ENCODE data around the gene SERPINA3. TPM values are rescaled to one million over a fixed set of nuclear protein-coding genes. Genes with fewer than 3 reads are reported as not detected.

SERPINA3 gene
- total and polyA plus RNA-seq, 2 donors (not counting 1 experiment from before 2014, with no cell fraction given) = 0.47 to 0.50 TPM

- no peak overlapping the region for H3K9ac ChIP-seq (ENCODE audit: insufficient read depth, low read length)
- no peaks in the 10 kb centered on the region for H3K36me3 ChIP-seq (ENCODE audit: control insufficient read depth, insufficient read depth, low read length)
- H3K27ac ChIP-seq (ENCODE audit: insufficient read depth, low read length) = no peak overlapping the region
- no peaks in the 10 kb centered on the region for H3K4me1 ChIP-seq (ENCODE audit: control insufficient read depth, extremely low read depth, insufficient read depth, low read length)
- H3K9me3 ChIP-seq (ENCODE audit: control insufficient read depth, insufficient read depth, low read depth, low read length) = no peaks in the 10 kb centered on the region
- H2AFZ ChIP-seq (ENCODE audit: low read length) = no peak overlapping the region
- H4K20me1 ChIP-seq (ENCODE audit: control insufficient read depth, extremely low read depth, insufficient read depth, low read length) = no peaks in the 10 kb centered on the region
- H3K4me2 ChIP-seq (ENCODE audit: extremely low read depth, insufficient read depth, low read length) = no peak overlapping the region
- DNase-seq (ENCODE audit: low read depth in 2 of 2) = no peak
- H3K4me3 ChIP-seq (replicated peaks in 1 of 4; ENCODE audit: control extremely low read depth in 1 of 4, insufficient read depth in 1 of 4, low read depth in 3 of 4, low read length in 4 of 4) = no peak overlapping the region
- no peaks in the 10 kb centered on the region for H3K27me3 ChIP-seq (ENCODE audit: control insufficient read depth, insufficient read depth, low read length)
- TF ChIP-seq EZH2 (IDR thresholded peaks at IDR 0.05; ENCODE audit: low read length, missing control alignments) (no peak), CTCF (conservative IDR thresholded peaks at IDR 0.05 in 1 of 2, IDR thresholded peaks at IDR 0.05 in 1 of 2; ENCODE audit: low read depth in 1 of 2, low read length in 2 of 2) (no peak)
- H3K79me2 ChIP-seq (ENCODE audit: control insufficient read depth, insufficient read depth, low read length) = no peaks in the 10 kb centered on the region
Measured at GRCh38 chr14:94631050-94631449, 18.9 kb downstream of the SERPINA3 start.

- Histone ChIP-seq H3K4me2 (ENCODE audit: extremely low read depth, insufficient read depth, low read length) (no peak overlapping the region), H2AFZ (ENCODE audit: low read length) (no peak overlapping the region), H4K20me1 (ENCODE audit: control insufficient read depth, extremely low read depth, insufficient read depth, low read length) (no peaks in the 10 kb centered on the region), H3K9ac (ENCODE audit: insufficient read depth, low read length) (no peak overlapping the region), H3K27me3 (ENCODE audit: control insufficient read depth, insufficient read depth, low read length) (no peaks in the 10 kb centered on the region), H3K79me2 (ENCODE audit: control insufficient read depth, insufficient read depth, low read length) (no peaks in the 10 kb centered on the region), H3K27ac (ENCODE audit: insufficient read depth, low read length) (no peak overlapping the region), H3K4me1 (ENCODE audit: control insufficient read depth, extremely low read depth, insufficient read depth, low read length) (no peaks in the 10 kb centered on the region), H3K4me3 (replicated peaks in 1 of 4; ENCODE audit: control extremely low read depth in 1 of 4, insufficient read depth in 1 of 4, low read depth in 3 of 4, low read length in 4 of 4) (no peak overlapping the region), H3K9me3 (ENCODE audit: control insufficient read depth, insufficient read depth, low read depth, low read length) (no peaks in the 10 kb centered on the region), H3K36me3 (ENCODE audit: control insufficient read depth, insufficient read depth, low read length) (no peaks in the 10 kb centered on the region)
- no peak for TF ChIP-seq CTCF (conservative IDR thresholded peaks at IDR 0.05 in 1 of 2, IDR thresholded peaks at IDR 0.05 in 1 of 2; ENCODE audit: low read depth in 1 of 2, low read length in 2 of 2)
- no peak for TF ChIP-seq EZH2 (IDR thresholded peaks at IDR 0.05; ENCODE audit: low read length, missing control alignments)
- no peak for DNase-seq (ENCODE audit: low read depth in 2 of 2)
Measured at GRCh38 chr14:94631536-94632304, 19.5 kb downstream of the SERPINA3 start.

DNA sequence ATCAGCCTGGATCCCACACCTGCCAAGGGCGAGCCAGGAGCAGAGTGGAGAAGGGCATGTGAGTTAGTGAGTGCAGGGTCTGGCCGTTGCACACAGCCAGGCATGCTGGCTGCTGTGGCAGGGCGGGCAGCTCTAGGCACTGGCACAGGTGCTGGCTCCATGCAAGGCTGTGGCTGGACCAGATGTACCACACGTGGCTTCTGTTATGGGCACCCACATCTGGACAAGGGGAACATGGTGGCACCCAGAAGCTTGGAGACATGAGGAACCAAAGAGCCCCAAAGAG, 20.1 kb downstream of the SERPINA3 start:
- no peak overlapping the region for H3K27ac ChIP-seq (ENCODE audit: insufficient read depth, low read length)
- no peak overlapping the region for H2AFZ ChIP-seq (ENCODE audit: low read length)
- no peak overlapping the region for H3K4me2 ChIP-seq (ENCODE audit: extremely low read depth, insufficient read depth, low read length)
- H3K4me3 ChIP-seq (replicated peaks in 1 of 4; ENCODE audit: control extremely low read depth in 1 of 4, insufficient read depth in 1 of 4, low read depth in 3 of 4, low read length in 4 of 4) = no peak overlapping the region
- DNase-seq (ENCODE audit: low read depth in 2 of 2) = no peak
- no peaks in the 10 kb centered on the region for H4K20me1 ChIP-seq (ENCODE audit: control insufficient read depth, extremely low read depth, insufficient read depth, low read length)
- no peaks in the 10 kb centered on the region for H3K9me3 ChIP-seq (ENCODE audit: control insufficient read depth, insufficient read depth, low read depth, low read length)
- TF ChIP-seq EZH2 (IDR thresholded peaks at IDR 0.05; ENCODE audit: low read length, missing control alignments) (no peak), CTCF (conservative IDR thresholded peaks at IDR 0.05 in 1 of 2, IDR thresholded peaks at IDR 0.05 in 1 of 2; ENCODE audit: low read depth in 1 of 2, low read length in 2 of 2) (no peak)
- no peaks in the 10 kb centered on the region for H3K79me2 ChIP-seq (ENCODE audit: control insufficient read depth, insufficient read depth, low read length)
- H3K9ac ChIP-seq (ENCODE audit: insufficient read depth, low read length) = no peak overlapping the region
- no peaks in the 10 kb centered on the region for H3K27me3 ChIP-seq (ENCODE audit: control insufficient read depth, insufficient read depth, low read length)
- no peaks in the 10 kb centered on the region for H3K36me3 ChIP-seq (ENCODE audit: control insufficient read depth, insufficient read depth, low read length)
- H3K4me1 ChIP-seq (ENCODE audit: control insufficient read depth, extremely low read depth, insufficient read depth, low read length) = no peaks in the 10 kb centered on the region
